ENCODE data around the gene C2orf81.

- TF ChIP-seq, protein P1, sequence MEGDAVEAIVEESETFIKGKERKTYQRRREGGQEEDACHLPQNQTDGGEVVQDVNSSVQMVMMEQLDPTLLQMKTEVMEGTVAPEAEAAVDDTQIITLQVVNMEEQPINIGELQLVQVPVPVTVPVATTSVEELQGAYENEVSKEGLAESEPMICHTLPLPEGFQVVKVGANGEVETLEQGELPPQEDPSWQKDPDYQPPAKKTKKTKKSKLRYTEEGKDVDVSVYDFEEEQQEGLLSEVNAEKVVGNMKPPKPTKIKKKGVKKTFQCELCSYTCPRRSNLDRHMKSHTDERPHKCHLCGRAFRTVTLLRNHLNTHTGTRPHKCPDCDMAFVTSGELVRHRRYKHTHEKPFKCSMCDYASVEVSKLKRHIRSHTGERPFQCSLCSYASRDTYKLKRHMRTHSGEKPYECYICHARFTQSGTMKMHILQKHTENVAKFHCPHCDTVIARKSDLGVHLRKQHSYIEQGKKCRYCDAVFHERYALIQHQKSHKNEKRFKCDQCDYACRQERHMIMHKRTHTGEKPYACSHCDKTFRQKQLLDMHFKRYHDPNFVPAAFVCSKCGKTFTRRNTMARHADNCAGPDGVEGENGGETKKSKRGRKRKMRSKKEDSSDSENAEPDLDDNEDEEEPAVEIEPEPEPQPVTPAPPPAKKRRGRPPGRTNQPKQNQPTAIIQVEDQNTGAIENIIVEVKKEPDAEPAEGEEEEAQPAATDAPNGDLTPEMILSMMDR (IDR thresholded peaks at IDR 0.05 in 8 of 11, conservative IDR thresholded peaks at IDR 0.05 in 3 of 11): no peak
- TF ChIP-seq POLR2AphosphoS5 (IDR thresholded peaks at IDR 0.05) (no peak), POLR2A (IDR thresholded peaks at IDR 0.05) (no peak)
These were observed 41.3 kb upstream of the C2orf81 start for GRCh38 chr2:74462786-74463105.

Measured in spleen (tissue), 7 donors.